Left kidney (tissue), 2 donors: ENCODE data around the gene DPH6. TPM values are rescaled to one million over a fixed set of nuclear protein-coding genes. Genes with fewer than 3 reads are reported as not detected.
"Not testable (repeated sequence)": the region's sequence is repeated elsewhere in the genome, so short reads cannot be mapped to it uniquely, and the experiment has no call there.

Experiments used
- DNase-seq: peaks from one replicate; pipeline ENCODE4 v3.0.0-alpha.2; 2013
- polyA plus RNA-seq: library from polyadenylated mRNA; unstranded; fragments of 120-200 nt; gene quantifications from one replicate; pipeline ENCODE4 v1.2.1, GENCODE V29; 2013; ENCODE audit not compliant: insufficient read length

The DPH6 gene
- polyA plus RNA-seq, 1 donor, result 18.0 TPM

GRCh38 chr15:35330048-35330695 lies 215.8 kb downstream of the DPH6 start:
- no peak for DNase-seq

- no peak for DNase-seq
These were observed 216.4 kb downstream of the DPH6 start for GRCh38 chr15:35329521-35329961.

GRCh38 chr15:35328836-35329235 lies 217.1 kb downstream of the DPH6 start:
- not testable (repeated sequence) for DNase-seq

GRCh38 chr15:35327789-35328188 lies 218.2 kb downstream of the DPH6 start:
- no peak for DNase-seq

- DNase-seq, result no peak
These were observed 220.5 kb downstream of the DPH6 start for GRCh38 chr15:35325374-35325941.

- no peak for DNase-seq
These were observed 222.8 kb downstream of the DPH6 start for GRCh38 chr15:35323141-35323540.

- DNase-seq, result no peak
These were observed 224.0 kb downstream of the DPH6 start for GRCh38 chr15:35321926-35322325.

GRCh38 chr15:35320911-35321310 lies 225.1 kb downstream of the DPH6 start:
- DNase-seq, result no peak
